ENCODE data around the gene RASSF6. TPM values are rescaled to one million over a fixed set of nuclear protein-coding genes. Genes with fewer than 3 reads are reported as not detected.
A peak's percentile ranks its signal among the peaks of the same experiment; 100 is the strongest.
"Not testable (repeated sequence)": the region's sequence is repeated elsewhere in the genome, so short reads cannot be mapped to it uniquely, and the experiment has no call there.

RASSF6 gene
- total RNA-seq, 1 donor from 2014 or later, result 7.0 TPM

DNA sequence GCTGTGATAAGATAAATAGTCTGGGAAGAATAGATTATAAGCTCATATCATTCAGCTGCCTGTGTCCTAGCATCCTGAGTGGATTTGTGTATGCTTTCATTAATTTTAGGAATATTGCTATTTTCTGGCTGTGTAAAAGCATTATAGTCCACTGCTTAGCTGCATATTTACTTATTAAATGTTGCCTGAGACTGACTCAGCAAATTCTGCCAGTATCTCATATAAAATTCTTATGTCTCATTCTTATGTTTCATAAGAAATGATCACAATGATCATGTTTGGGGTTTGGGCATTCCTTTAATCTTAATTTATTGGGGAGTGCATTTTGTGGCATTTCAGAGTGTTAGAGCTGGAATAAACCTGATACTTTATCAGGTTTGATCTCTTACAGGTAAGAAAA is 34.9 kb downstream of the RASSF6 start:
- Histone ChIP-seq H3K4me3 (ENCODE audit: low read depth, low read length) (no peak overlapping the region), H3K27me3 (ENCODE audit: control insufficient read depth, insufficient read depth, low read length) (no peaks in the 10 kb centered on the region), H3K36me3 (ENCODE audit: control insufficient read depth, insufficient read depth, low read length) (no peaks in the 10 kb centered on the region)
- DNase-seq (ENCODE audit: low read depth), result no peak
- TF ChIP-seq, protein P1, sequence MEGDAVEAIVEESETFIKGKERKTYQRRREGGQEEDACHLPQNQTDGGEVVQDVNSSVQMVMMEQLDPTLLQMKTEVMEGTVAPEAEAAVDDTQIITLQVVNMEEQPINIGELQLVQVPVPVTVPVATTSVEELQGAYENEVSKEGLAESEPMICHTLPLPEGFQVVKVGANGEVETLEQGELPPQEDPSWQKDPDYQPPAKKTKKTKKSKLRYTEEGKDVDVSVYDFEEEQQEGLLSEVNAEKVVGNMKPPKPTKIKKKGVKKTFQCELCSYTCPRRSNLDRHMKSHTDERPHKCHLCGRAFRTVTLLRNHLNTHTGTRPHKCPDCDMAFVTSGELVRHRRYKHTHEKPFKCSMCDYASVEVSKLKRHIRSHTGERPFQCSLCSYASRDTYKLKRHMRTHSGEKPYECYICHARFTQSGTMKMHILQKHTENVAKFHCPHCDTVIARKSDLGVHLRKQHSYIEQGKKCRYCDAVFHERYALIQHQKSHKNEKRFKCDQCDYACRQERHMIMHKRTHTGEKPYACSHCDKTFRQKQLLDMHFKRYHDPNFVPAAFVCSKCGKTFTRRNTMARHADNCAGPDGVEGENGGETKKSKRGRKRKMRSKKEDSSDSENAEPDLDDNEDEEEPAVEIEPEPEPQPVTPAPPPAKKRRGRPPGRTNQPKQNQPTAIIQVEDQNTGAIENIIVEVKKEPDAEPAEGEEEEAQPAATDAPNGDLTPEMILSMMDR (IDR thresholded peaks at IDR 0.05; ENCODE audit: insufficient read depth, low read length, poor library complexity, severe bottlenecking), result no peak

GRCh38 chr4:73583666-73584065 is 36.6 kb downstream of the RASSF6 start:
- Histone ChIP-seq H3K36me3 (ENCODE audit: control insufficient read depth, insufficient read depth, low read length) (no peaks in the 10 kb centered on the region), H3K4me3 (ENCODE audit: low read depth, low read length) (no peak overlapping the region), H3K27me3 (ENCODE audit: control insufficient read depth, insufficient read depth, low read length) (no peaks in the 10 kb centered on the region)
- TF ChIP-seq, protein P1 (IDR thresholded peaks at IDR 0.05; ENCODE audit: insufficient read depth, low read length, poor library complexity, severe bottlenecking), result no peak
- DNase-seq (ENCODE audit: low read depth), result no peak

DNA sequence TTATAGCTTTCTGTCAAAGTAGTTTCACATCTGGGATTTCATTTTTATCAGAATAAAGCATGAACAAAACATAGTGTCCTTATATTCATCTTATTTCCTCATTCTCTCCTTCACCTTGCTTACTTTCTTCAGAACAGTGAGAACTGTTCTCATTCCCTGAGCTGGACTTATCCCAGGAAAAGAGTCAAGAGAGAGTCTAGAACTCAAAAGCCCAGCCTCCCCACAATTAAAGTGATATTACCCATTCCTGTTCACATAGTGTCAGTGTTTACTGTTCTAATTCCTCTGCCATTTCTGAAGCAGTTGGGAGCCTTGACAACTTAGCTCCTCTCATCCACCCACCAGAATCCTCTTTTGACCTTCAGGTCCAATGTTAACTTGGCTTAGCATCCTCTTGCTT is 42.9 kb downstream of the RASSF6 start:
- TF ChIP-seq, protein P1 (IDR thresholded peaks at IDR 0.05; ENCODE audit: insufficient read depth, low read length, poor library complexity, severe bottlenecking), result no peak
- Histone ChIP-seq H3K27me3 (ENCODE audit: control insufficient read depth, insufficient read depth, low read length) (no peaks in the 10 kb centered on the region), H3K4me3 (ENCODE audit: low read depth, low read length) (no peak overlapping the region), H3K36me3 (ENCODE audit: control insufficient read depth, insufficient read depth, low read length) (no peaks in the 10 kb centered on the region)
- DNase-seq (ENCODE audit: low read depth), result no peak

DNA sequence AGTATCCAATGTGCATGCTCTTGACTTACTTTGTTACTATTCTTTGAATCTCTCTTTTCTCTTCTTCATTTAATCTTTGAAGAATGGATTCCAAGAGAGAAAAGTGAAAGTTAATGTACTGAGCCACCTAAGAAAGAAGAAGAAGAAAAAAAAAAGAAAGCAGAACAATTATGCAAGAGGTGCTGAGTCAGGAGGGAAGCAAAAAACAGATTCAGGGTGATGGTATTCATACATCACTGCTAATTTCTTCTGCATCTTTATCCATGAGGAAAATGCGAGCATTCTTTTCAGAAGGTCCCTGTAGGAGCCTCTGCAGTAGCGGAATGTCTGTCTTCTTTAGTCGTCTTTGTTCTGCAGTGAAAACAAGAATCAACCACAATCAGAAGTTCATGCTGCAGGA is 43.9 kb downstream of the RASSF6 start:
- no peak for DNase-seq (ENCODE audit: low read depth)
- Histone ChIP-seq H3K27me3 (ENCODE audit: control insufficient read depth, insufficient read depth, low read length) (no peaks in the 10 kb centered on the region), H3K36me3 (ENCODE audit: control insufficient read depth, insufficient read depth, low read length) (no peaks in the 10 kb centered on the region), H3K4me3 (ENCODE audit: low read depth, low read length) (no peak overlapping the region)
- TF ChIP-seq, protein P1 (IDR thresholded peaks at IDR 0.05; ENCODE audit: insufficient read depth, low read length, poor library complexity, severe bottlenecking), result no peak

GRCh38 chr4:73575660-73576059 is 44.6 kb downstream of the RASSF6 start:
- TF ChIP-seq, protein P1 (IDR thresholded peaks at IDR 0.05; ENCODE audit: insufficient read depth, low read length, poor library complexity, severe bottlenecking), result no peak
- no peaks in the 10 kb centered on the region for H3K36me3 ChIP-seq (ENCODE audit: control insufficient read depth, insufficient read depth, low read length)
- H3K4me3 ChIP-seq (ENCODE audit: low read depth, low read length), result no peak overlapping the region
- DNase-seq (ENCODE audit: low read depth), result no peak
- H3K27me3 ChIP-seq (ENCODE audit: control insufficient read depth, insufficient read depth, low read length), result no peaks in the 10 kb centered on the region

GRCh38 chr4:73573794-73574528 is 46.3 kb downstream of the RASSF6 start:
- TF ChIP-seq, protein P1 (IDR thresholded peaks at IDR 0.05; ENCODE audit: insufficient read depth, low read length, poor library complexity, severe bottlenecking), result peak; percentile 97
- Histone ChIP-seq H3K36me3 (ENCODE audit: control insufficient read depth, insufficient read depth, low read length) (no peaks in the 10 kb centered on the region), H3K4me3 (ENCODE audit: low read depth, low read length) (no peak overlapping the region), H3K27me3 (ENCODE audit: control insufficient read depth, insufficient read depth, low read length) (no peaks in the 10 kb centered on the region)
- DNase-seq (ENCODE audit: low read depth), result peak; percentile 56

- not testable (repeated sequence) for H3K4me3 ChIP-seq (ENCODE audit: low read depth, low read length); H3K27me3 ChIP-seq (ENCODE audit: control insufficient read depth, insufficient read depth, low read length); H3K36me3 ChIP-seq (ENCODE audit: control insufficient read depth, insufficient read depth, low read length); DNase-seq (ENCODE audit: low read depth)
These were observed 69.4 kb downstream of the RASSF6 start for GRCh38 chr4:73550865-73551264.

Data from kidney epithelial cell (primary cell).